Measurements from ENCODE around the gene CTNNBL1.
"Not testable (repeated sequence)": the region's sequence is repeated elsewhere in the genome, so short reads cannot be mapped to it uniquely, and the experiment has no call there.

The CTNNBL1 gene

GRCh38 chr20:37687478-37687805 is 6.4 kb upstream of the CTNNBL1 start:
- Histone ChIP-seq H3K27me3 (ENCODE audit: low read depth) (peaks cover 27% of the 10 kb centered on the region), H3K4me3 (no peak overlapping the region), H3K36me3 (replicated peaks) (no peaks in the 10 kb centered on the region), H3K4me1 (no peaks in the 10 kb centered on the region), H3K9me3 (no peaks in the 10 kb centered on the region)
- in situ Hi-C loops (cut with MboI; ENCODE audit: low sequenced_read_pairs), result no loop called here
- no peak for DNase-seq (ENCODE audit: low spot score in 2 of 2)

- in situ Hi-C loops (cut with MboI; ENCODE audit: low sequenced_read_pairs), result no loop called here
- Histone ChIP-seq H3K4me3 (no peak overlapping the region), H3K4me1 (peaks cover under 1% of the 10 kb centered on the region; the same call in 1 of the 2 replicates), H3K27me3 (ENCODE audit: low read depth) (peaks cover 27% of the 10 kb centered on the region), H3K36me3 (replicated peaks) (no peaks in the 10 kb centered on the region), H3K9me3 (no peaks in the 10 kb centered on the region)
- no peak for DNase-seq (ENCODE audit: low spot score in 2 of 2)
These were observed 5.7 kb upstream of the CTNNBL1 start for GRCh38 chr20:37688093-37688492.

GRCh38 chr20:37690626-37691369 is 3.0 kb upstream of the CTNNBL1 start:
- Histone ChIP-seq H3K4me3 (no peak overlapping the region), H3K27me3 (ENCODE audit: low read depth) (peaks cover 19% of the 10 kb centered on the region), H3K9me3 (no peaks in the 10 kb centered on the region), H3K36me3 (replicated peaks) (no peaks in the 10 kb centered on the region), H3K4me1 (peaks cover 4% of the 10 kb centered on the region)
- DNase-seq (ENCODE audit: low spot score in 2 of 2), result no peak
- in situ Hi-C loops (cut with MboI; ENCODE audit: low sequenced_read_pairs), result no loop called here

GRCh38 chr20:37692459-37693166 is 1.2 kb upstream of the CTNNBL1 start:
- H3K4me1 ChIP-seq, result peaks cover 4% of the 10 kb centered on the region
- no peaks in the 10 kb centered on the region; the same call in 1 of the 2 replicates for H3K36me3 ChIP-seq (replicated peaks)
- in situ Hi-C loops (cut with MboI; ENCODE audit: low sequenced_read_pairs), result no loop called here
- no peak for DNase-seq (ENCODE audit: low spot score in 2 of 2)
- peaks cover 11% of the 10 kb centered on the region for H3K27me3 ChIP-seq (ENCODE audit: low read depth)
- no peak overlapping the region for H3K4me3 ChIP-seq
- H3K9me3 ChIP-seq, result no peaks in the 10 kb centered on the region

- Histone ChIP-seq H3K36me3 (replicated peaks) (no peaks in the 10 kb centered on the region; the same call in 1 of the 2 replicates), H3K9me3 (no peaks in the 10 kb centered on the region), H3K27me3 (ENCODE audit: low read depth) (peaks cover 11% of the 10 kb centered on the region), H3K4me3 (peak overlapping the region; percentile 74), H3K4me1 (peaks cover 4% of the 10 kb centered on the region)
- DNase-seq (ENCODE audit: low spot score in 2 of 2), result no peak
- in situ Hi-C loops (cut with MboI; ENCODE audit: low sequenced_read_pairs), result no loop called here
These were observed 592 bp upstream of the CTNNBL1 start for GRCh38 chr20:37693242-37693634.

- peaks cover 4% of the 10 kb centered on the region for H3K4me1 ChIP-seq
- no peak overlapping the region for H3K4me3 ChIP-seq
- in situ Hi-C loops (cut with MboI; ENCODE audit: low sequenced_read_pairs), result no loop called here
- DNase-seq (ENCODE audit: low spot score in 2 of 2), result no peak
- H3K36me3 ChIP-seq (replicated peaks), result no peaks in the 10 kb centered on the region; the same call in 1 of the 2 replicates
- H3K27me3 ChIP-seq (ENCODE audit: low read depth), result peaks cover 5% of the 10 kb centered on the region
- H3K9me3 ChIP-seq, result no peaks in the 10 kb centered on the region
These were observed 2.0 kb downstream of the CTNNBL1 start for GRCh38 chr20:37695684-37696342.

- no peak overlapping the region for H3K4me3 ChIP-seq
- H3K36me3 ChIP-seq (replicated peaks), result no peaks in the 10 kb centered on the region; the same call in 1 of the 2 replicates
- in situ Hi-C loops (cut with MboI; ENCODE audit: low sequenced_read_pairs), result no loop called here
- H3K27me3 ChIP-seq (ENCODE audit: low read depth), result no peaks in the 10 kb centered on the region
- DNase-seq (ENCODE audit: low spot score in 2 of 2), result no peak
- no peaks in the 10 kb centered on the region for H3K9me3 ChIP-seq
- H3K4me1 ChIP-seq, result peaks cover 4% of the 10 kb centered on the region
These were observed 3.5 kb downstream of the CTNNBL1 start for GRCh38 chr20:37697314-37697713.

- no peaks in the 10 kb centered on the region; the same call in 1 of the 2 replicates for H3K36me3 ChIP-seq (replicated peaks)
- no peak for DNase-seq (ENCODE audit: low spot score in 2 of 2)
- no peaks in the 10 kb centered on the region; the same call in 1 of the 2 replicates for H3K4me1 ChIP-seq
- in situ Hi-C loops (cut with MboI; ENCODE audit: low sequenced_read_pairs), result no loop called here
- H3K27me3 ChIP-seq (ENCODE audit: low read depth), result no peaks in the 10 kb centered on the region
- no peaks in the 10 kb centered on the region for H3K9me3 ChIP-seq
- H3K4me3 ChIP-seq, result no peak overlapping the region
These were observed 5.4 kb downstream of the CTNNBL1 start for GRCh38 chr20:37699202-37699601.

- Histone ChIP-seq H3K27me3 (ENCODE audit: low read depth) (no peaks in the 10 kb centered on the region), H3K4me3 (no peak overlapping the region), H3K9me3 (no peaks in the 10 kb centered on the region), H3K36me3 (replicated peaks) (no peaks in the 10 kb centered on the region; the same call in 1 of the 2 replicates), H3K4me1 (no peaks in the 10 kb centered on the region)
- DNase-seq (ENCODE audit: low spot score in 2 of 2), result no peak
- in situ Hi-C loops (cut with MboI; ENCODE audit: low sequenced_read_pairs), result no loop called here
These were observed 6.5 kb downstream of the CTNNBL1 start for GRCh38 chr20:37700301-37700700.

- in situ Hi-C loops (cut with MboI; ENCODE audit: low sequenced_read_pairs); H3K4me3 ChIP-seq; H3K36me3 ChIP-seq (replicated peaks); H3K9me3 ChIP-seq; H3K4me1 ChIP-seq; DNase-seq (ENCODE audit: low spot score in 2 of 2); H3K27me3 ChIP-seq (ENCODE audit: low read depth): not testable (repeated sequence)
These were observed 7.8 kb downstream of the CTNNBL1 start for GRCh38 chr20:37701676-37702075.

- H3K9me3 ChIP-seq, result no peaks in the 10 kb centered on the region
- in situ Hi-C loops (cut with MboI; ENCODE audit: low sequenced_read_pairs), result no loop called here
- H3K27me3 ChIP-seq (ENCODE audit: low read depth), result no peaks in the 10 kb centered on the region
- H3K4me3 ChIP-seq, result no peak overlapping the region
- no peak for DNase-seq (ENCODE audit: low spot score in 2 of 2)
- no peaks in the 10 kb centered on the region for H3K4me1 ChIP-seq
- H3K36me3 ChIP-seq (replicated peaks), result no peaks in the 10 kb centered on the region; the same call in 1 of the 2 replicates
These were observed 8.7 kb downstream of the CTNNBL1 start for GRCh38 chr20:37702403-37703034.

- H3K4me3 ChIP-seq, result no peak overlapping the region
- no peak for DNase-seq (ENCODE audit: low spot score in 2 of 2)
- H3K4me1 ChIP-seq, result no peaks in the 10 kb centered on the region
- no peaks in the 10 kb centered on the region for H3K27me3 ChIP-seq (ENCODE audit: low read depth)
- in situ Hi-C loops (cut with MboI; ENCODE audit: low sequenced_read_pairs), result no loop called here
- H3K9me3 ChIP-seq, result no peaks in the 10 kb centered on the region
- no peaks in the 10 kb centered on the region for H3K36me3 ChIP-seq (replicated peaks)
These were observed 9.4 kb downstream of the CTNNBL1 start for GRCh38 chr20:37703035-37703845.

GRCh38 chr20:37704955-37705354 is 11.1 kb downstream of the CTNNBL1 start:
- in situ Hi-C loops (cut with MboI; ENCODE audit: low sequenced_read_pairs), result no loop called here
- no peaks in the 10 kb centered on the region for H3K36me3 ChIP-seq (replicated peaks)
- no peak overlapping the region for H3K4me3 ChIP-seq
- H3K27me3 ChIP-seq (ENCODE audit: low read depth), result no peaks in the 10 kb centered on the region
- no peaks in the 10 kb centered on the region for H3K4me1 ChIP-seq
- DNase-seq (ENCODE audit: low spot score in 2 of 2), result no peak
- no peaks in the 10 kb centered on the region for H3K9me3 ChIP-seq

Measured in HAP-1 (cell line).